GM06990 (cell line): ENCODE data around the gene PALMD.

Experiments
- DNase-seq: peaks from one replicate; pipeline ENCODE4 v3.0.0-alpha.2; 2011; ENCODE audit not compliant: insufficient read length; ENCODE audit errors: extremely low read depth
- H3K27me3 ChIP-seq: replicated peaks from 2 replicates; pipeline ENCODE4 v1.6.0; 2011; ENCODE audit warnings: low read length; ENCODE audit not compliant: control insufficient read depth, insufficient read depth
- H3K36me3 ChIP-seq: 2 replicates; pipeline ENCODE4 v1.5.1; 2011; ENCODE audit warnings: low read length; ENCODE audit not compliant: control insufficient read depth, insufficient read depth
- H3K4me3 ChIP-seq: replicated peaks from 2 replicates; pipeline ENCODE4 v1.5.1; 2011; ENCODE audit warnings: low read depth, mild to moderate bottlenecking, control low read depth, low read length
- TF ChIP-seq, protein P1 (sequence below): IDR thresholded peaks from 2 replicates; pipeline ENCODE4 v1.5.1; 2011; ENCODE audit warnings: low read length, control low read depth, mild to moderate bottlenecking, inconsistent platforms; ENCODE audit not compliant: insufficient read depth, poor library complexity, severe bottlenecking

PALMD gene

DNA sequence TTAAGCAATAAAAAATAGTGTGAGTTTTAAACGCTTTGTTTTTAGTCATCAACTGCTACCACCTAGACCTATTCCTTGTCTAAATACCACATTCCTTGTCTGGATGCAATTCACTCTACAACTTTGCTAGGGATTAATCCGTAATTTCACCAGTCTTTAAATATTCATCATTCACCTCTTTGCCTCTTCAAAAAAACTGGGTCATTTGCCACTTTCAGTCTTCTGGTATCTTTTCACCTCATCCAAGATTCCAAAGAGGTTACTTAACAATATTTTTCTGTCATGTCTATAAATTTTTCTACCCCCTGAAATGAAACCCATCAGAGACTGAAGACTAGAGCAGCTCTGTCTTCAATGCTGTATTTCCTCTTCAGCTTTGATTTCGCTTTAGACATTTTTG lies 9.5 kb downstream of the PALMD start:
- no peak for DNase-seq
- Histone ChIP-seq H3K27me3 (no peaks in the 10 kb centered on the region), H3K36me3 (no peaks in the 10 kb centered on the region), H3K4me3 (no peak overlapping the region)
- TF ChIP-seq, protein P1, sequence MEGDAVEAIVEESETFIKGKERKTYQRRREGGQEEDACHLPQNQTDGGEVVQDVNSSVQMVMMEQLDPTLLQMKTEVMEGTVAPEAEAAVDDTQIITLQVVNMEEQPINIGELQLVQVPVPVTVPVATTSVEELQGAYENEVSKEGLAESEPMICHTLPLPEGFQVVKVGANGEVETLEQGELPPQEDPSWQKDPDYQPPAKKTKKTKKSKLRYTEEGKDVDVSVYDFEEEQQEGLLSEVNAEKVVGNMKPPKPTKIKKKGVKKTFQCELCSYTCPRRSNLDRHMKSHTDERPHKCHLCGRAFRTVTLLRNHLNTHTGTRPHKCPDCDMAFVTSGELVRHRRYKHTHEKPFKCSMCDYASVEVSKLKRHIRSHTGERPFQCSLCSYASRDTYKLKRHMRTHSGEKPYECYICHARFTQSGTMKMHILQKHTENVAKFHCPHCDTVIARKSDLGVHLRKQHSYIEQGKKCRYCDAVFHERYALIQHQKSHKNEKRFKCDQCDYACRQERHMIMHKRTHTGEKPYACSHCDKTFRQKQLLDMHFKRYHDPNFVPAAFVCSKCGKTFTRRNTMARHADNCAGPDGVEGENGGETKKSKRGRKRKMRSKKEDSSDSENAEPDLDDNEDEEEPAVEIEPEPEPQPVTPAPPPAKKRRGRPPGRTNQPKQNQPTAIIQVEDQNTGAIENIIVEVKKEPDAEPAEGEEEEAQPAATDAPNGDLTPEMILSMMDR, result no peak

DNA sequence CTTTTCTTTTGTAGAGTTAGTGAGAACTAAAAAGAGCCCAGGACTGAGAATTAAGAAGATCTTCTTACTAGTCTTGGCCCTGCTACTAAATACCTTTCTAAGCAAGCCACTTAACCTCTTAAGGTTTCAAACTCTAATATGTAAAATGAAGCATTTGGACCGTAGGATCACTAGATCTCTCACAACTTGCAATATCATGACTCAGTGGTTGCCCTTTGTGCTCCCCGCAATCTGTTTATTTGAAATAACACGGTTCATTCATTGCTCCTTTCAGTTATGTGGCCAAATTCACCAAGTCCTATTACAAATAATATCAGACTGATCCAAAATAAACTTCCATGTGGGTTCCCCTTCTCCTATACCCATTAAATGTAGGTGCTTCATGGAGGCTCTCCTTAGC lies 10.8 kb downstream of the PALMD start:
- no peaks in the 10 kb centered on the region for H3K36me3 ChIP-seq
- DNase-seq, result no peak
- H3K27me3 ChIP-seq, result no peaks in the 10 kb centered on the region
- H3K4me3 ChIP-seq, result no peak overlapping the region
- TF ChIP-seq, protein P1, result no peak

DNA sequence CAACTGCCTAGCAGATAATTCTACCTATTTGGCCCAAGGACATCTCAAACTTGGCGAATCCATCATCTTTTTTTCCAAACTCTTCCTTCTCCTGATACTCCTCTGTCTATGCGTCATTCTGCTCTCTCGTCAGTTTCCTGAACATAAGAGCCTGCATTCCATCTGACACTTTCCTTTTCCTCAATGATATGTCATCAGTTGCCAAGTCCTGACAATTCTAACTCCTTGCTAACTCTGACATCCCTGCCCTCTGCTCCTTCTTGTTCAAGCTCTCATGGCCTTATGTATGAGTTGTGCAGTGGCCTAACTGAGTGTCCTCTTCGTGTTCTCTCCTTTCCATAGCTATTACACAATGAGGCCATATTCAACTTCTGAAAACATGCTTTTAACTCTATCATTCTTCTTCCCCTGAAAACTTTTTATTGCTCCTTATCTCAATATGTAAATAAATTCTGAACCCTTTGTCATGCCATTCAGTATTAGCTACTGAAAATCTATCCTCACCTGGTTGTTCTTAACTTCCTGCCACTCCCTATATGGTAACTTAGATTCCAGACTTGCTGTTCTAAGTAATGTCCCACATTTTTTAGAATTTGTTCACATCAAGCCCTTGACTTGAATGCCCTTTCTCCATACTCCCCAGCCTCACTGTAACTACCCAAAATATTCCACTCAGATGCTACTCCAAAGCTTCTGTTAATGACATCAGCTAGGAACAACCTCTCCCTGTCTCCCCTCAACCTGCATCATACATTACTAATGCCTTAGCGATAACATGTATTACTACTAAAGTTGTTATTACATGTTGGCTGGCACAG lies 11.5 kb downstream of the PALMD start:
- Histone ChIP-seq H3K27me3 (no peaks in the 10 kb centered on the region), H3K4me3 (no peak overlapping the region), H3K36me3 (no peaks in the 10 kb centered on the region)
- TF ChIP-seq, protein P1, result no peak
- DNase-seq, result no peak

DNA sequence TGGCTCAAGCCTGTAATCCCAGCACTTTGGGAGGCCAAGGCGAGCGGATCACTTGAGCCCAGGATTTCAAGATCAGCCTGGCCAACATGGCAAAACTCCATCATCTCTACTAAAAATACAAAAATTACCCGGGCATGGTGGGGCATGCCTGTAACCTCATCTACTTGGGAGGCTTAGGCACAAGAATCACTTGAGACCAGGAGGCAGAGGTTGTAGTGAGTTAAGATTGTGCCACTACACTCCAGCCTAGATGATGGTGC lies 12.0 kb downstream of the PALMD start:
- no peaks in the 10 kb centered on the region for H3K27me3 ChIP-seq
- no peaks in the 10 kb centered on the region for H3K36me3 ChIP-seq
- TF ChIP-seq, protein P1, result no peak
- no peak overlapping the region for H3K4me3 ChIP-seq
- no peak for DNase-seq

DNA sequence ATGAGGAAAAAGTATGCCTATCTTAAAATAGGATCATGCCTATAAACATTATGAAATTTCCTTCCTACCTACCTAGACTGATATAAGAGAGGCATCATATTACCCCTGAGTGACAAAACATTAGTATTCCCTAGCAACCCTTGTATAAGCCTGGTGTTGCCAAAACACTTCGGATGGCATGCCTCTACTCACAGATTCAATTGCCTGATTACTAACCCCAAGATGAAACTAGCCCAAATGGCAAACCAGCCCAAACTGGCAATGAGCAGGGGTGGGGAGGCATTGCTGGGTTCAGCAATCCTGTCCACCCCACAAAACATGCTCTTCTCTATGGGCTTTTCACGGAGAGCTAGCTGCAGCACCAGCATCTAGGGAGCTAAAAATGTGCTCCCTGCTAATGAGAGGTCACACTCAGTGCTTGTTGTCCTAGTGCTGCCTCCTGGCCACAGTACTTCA lies 13.9 kb downstream of the PALMD start:
- Histone ChIP-seq H3K4me3 (no peak overlapping the region), H3K36me3 (no peaks in the 10 kb centered on the region), H3K27me3 (no peaks in the 10 kb centered on the region)
- TF ChIP-seq, protein P1, result no peak
- DNase-seq, result no peak

DNA sequence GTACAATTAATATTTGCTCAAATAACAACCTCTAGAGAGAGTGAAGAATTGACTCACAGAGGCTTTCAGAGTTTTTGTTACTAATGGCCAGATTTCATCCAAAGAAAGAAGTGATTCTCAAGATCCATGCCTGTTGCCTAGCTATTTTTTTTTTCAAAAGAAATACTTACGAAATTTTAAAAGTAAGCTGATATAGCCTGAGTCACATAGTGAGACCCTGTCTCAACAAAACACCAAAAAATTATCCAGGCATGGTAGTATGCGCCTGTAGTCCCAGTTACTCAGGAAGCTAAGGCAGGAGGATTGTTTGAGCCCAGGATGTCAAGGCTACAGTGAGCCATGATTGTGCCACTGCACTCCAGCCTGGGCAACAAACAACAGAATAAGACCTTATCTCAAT lies 14.6 kb downstream of the PALMD start:
- H3K36me3 ChIP-seq, result no peaks in the 10 kb centered on the region
- DNase-seq, result no peak
- H3K4me3 ChIP-seq, result no peak overlapping the region
- H3K27me3 ChIP-seq, result no peaks in the 10 kb centered on the region
- TF ChIP-seq, protein P1, result no peak
